Ammon's horn (tissue), 1 donor: ENCODE results near the gene GLE1.
"Not testable (repeated sequence)": the region's sequence is repeated elsewhere in the genome, so short reads cannot be mapped to it uniquely, and the experiment has no call there.

Experiments
- DNase-seq: peaks from one replicate; pipeline ENCODE4 v3.0.0-alpha.2; 2016; ENCODE audit warnings: low spot score

Gene GLE1

DNA sequence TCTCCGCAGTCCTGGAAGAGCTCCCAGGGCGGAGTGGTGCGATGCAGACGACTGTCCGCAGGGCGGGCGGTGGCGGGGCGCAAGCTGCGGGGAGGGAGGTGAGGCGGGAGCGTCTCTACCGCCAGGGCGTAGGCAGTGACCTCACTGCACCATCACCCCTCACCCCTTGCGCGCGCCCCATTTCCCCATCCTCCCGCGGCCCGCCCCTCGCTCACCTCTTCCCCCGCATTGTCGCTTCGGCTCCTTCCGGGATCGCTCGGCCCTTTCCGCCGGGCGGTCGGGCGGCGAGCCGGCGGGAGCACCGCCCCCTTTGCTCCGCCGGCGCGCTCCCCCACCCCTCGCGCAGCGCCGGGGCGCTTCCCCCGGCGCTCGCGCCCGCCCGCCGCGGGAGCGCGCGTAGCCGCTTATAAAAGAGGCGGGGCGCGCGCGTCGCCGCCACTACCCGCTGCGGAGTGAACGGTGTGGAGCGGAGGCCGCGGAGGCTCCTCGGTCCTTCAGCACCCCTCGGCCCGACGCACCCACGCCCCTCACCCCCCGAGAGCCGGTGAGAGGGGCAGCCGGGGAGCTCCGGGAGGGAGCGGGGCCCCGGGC lies 47.7 kb downstream of the GLE1 start, which contains the start of gene SPTAN1:
Gene SPTAN1, plus strand, starts transcription at position 435 of the 591 bp plus-strand sequence. CDS start 14,154 bp downstream, outside the sequence.
- DNase-seq: peak; percentile 92

DNA sequence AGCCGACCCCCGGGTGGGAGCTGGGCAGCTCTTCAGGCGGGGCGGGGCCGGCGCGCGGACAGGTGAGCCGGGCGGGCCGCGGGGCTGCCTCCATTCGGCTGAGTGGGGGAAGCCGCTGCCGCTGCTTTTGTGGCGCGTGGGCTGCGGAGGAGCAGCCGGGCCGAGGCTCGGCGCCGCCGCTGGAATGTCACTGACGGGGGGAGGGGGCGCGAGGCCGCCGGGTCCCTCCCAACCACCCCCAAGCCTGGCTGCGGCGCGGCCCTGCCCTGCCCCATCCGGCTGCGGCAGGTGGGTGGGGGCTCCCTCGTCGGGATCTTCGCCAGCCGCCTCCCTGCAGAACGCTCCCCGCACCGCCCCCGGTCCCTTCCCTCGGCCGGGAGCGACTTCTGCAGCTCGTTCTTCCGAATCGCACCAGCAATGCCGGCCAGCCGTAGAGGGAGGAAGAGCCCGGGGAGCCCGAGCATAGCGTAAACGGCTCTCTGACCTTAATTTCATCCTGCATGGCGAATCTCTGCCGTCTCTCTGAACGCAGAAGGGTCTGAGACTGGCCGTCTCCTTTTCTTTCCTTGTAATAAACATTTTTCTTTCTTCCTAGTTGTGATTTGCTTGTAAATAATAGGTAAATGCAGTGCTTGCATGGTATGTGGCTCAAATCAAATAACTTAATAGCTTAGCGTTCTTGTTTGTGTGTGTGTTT lies 48.4 kb downstream of the GLE1 start:
- DNase-seq: peak; percentile 63

DNA sequence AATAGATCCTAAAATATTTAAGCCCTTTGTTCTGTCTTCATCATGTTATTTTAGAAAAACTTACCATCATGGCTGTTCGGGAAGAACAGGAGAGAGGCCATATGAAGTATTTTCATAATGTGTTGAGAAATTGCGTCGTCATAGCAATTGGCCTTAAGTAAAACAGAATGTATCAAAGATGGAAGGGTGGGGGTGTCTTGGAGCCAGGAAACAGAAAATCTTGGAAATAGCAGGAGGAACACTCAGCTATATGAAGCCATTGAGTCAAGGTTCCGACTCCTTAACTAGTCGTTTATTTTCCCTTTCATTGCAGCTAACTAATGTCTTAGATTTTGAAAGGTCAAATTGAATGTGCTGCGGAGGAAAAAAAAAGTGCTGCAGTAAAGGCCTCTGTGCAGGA lies 49.2 kb downstream of the GLE1 start:
- DNase-seq: no peak

DNA sequence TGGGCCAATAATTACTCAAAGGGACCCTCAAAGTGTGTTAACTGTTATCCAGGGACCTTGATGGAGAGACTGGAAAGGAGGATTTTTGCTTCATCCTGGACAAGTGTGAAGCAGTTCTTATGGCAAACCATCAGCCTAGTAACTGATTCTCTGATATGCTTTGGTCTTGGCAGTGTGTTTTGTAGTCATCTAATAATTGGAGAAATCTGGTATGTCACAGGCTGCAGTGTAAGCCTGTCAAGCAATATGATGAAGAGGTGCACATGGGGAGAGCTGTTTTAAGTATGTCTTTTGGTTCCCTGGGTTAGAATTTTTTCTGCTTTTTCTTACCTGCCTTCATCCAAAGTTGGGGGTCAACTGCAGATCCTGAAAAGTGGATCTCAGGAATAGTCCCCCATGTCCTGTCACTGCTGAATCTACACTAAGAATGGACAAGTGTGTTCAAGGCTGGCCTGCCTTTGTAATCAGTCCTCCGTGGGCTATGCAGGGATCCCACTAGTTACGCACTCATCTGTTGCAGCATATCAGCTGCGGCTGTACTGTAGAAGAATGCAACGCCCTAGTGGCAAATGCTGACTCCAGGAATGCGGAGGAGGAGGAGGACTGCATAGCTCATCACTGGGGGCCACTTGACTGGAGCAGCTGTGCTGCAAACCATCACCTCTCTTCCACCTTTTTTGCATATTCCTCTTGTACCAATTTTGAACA lies 49.8 kb downstream of the GLE1 start:
- DNase-seq: peak; percentile 57

DNA sequence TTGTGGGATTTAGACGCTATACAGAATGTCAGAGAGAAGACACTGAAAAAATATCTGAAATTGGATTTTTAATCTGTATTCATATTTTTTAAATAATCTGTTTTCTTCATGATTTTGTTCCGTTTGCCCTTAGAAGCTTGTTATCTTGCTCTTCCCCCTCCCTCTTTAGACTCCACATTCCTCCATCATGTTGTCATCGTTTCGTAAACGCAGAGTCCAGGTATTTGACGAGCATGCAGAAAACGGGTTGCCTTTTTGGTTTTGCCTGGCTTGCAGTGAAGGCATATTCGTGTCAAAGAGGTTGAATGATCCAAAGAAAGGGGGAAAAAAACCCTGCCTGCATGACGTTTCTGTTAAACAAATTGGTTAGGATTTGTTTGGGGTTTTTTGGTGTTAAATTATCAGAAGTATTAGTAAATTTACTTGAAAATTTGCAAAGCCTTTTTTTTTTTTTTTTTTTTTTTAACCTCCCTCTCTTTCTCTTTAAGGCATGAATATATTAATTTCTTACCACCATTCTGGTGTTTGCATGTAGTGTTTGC lies 50.7 kb downstream of the GLE1 start:
- no peak for DNase-seq

DNA sequence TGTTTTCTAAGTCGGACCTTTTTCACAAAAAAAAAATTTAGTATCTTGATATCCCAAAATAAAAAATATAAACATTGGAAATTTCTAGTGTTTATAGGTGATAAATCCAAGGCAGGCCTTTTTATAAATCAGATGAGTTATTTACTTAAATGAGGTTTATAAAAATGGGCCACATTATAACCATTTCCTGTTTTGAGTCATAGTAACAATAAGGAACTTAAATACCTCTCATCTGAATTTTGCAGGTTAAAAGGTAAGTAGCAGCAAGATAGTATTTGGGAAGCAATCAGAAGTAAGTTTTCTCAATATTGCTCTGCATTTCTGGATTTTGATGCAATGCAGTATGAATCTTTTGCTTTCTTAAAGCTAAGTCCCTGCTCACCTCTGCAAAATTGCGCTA lies 51.8 kb downstream of the GLE1 start:
- DNase-seq: no peak

DNA sequence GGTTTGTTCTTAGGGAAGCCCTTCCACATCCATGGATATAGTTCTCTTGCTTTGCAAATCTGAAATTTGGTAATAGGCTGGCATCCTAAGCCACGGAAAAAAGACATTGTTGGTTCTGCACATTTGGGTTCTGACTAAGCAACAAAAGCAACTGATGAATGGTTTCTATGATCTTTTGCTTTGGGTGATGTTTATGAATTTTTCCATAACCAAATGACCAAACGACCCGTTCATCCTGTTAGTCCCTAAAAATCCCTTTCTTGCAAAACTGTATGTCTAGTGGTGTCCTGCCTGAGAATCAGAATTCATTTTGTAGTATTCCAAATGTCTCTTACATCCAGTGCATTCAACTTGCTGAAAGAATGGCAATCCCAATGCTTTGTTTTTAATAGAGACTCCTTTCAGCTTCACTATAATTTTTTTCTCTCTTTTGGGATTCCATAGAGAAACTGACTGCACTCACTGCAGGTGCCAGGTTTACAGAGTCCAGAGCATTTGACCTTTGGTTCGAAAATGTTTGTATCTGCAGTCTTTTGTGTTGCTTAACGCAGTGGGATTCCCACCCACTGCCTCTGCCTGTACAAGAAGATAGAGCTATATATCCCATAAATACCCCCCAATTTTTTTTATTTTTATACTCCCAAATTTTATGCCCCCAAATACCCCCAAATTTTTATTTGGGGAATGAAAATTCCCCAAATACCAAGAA lies 52.6 kb downstream of the GLE1 start:
- DNase-seq: no peak

DNA sequence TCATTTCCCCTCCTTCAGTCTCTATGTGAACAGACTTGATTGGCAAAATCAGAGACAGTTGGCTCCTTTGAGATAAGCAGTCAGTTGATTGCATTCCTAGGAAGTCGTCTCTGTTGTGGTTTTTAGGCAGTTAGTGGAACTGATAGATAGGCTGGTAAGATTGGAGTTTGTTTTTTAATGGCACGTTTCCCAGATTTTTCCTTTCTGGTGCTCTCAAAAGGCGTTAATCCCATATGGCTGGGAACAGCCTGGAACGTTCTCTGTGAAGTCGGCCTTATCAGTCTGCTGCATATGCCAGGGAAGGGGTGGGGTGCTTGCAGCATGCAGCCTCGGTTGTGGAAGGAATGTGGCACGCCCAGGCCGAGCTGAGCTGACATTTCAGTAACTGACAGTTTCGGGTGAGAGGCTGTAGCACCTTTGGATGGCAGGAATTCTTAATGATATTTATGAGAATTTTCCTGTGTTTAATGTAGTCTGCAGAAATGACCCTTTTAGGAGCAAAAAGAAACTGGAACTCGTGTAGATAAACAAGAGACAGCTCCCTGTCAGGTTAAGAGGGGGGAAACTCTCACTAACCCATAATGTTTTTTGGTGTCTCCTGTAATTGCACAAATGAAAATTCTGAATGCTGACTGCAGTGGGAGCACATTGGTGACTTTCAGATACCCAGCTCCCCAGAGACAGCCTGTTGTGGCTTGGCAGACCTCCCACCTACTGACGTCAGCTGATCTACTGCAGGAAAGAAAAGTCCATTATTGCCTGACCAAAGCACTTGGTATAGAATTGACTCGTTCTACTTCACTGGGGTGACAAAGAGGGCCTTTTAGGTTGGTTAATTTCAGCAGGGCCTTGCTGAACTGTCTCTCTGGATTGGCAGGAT lies 54.2 kb downstream of the GLE1 start:
- DNase-seq: peak; percentile 90

DNA sequence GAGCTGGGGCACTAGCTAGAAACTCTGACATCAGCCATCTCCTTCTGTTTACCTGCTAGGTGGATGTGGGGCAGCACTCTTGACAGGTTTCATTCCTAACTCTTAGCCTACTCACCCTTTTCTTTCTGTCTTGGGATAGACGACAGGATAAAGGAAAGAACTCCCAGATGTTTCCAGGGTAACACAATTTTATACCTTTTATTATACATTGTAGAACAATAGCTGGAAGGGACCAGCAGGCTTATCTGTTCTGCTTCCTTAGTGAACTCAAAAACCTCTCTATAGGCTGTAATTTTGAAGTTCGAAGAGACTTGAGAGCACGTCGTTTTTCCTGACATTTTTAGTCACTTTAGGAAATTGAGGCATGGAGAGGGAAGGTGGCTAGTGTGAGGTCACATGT lies 61.1 kb downstream of the GLE1 start:
- DNase-seq: no peak

DNA sequence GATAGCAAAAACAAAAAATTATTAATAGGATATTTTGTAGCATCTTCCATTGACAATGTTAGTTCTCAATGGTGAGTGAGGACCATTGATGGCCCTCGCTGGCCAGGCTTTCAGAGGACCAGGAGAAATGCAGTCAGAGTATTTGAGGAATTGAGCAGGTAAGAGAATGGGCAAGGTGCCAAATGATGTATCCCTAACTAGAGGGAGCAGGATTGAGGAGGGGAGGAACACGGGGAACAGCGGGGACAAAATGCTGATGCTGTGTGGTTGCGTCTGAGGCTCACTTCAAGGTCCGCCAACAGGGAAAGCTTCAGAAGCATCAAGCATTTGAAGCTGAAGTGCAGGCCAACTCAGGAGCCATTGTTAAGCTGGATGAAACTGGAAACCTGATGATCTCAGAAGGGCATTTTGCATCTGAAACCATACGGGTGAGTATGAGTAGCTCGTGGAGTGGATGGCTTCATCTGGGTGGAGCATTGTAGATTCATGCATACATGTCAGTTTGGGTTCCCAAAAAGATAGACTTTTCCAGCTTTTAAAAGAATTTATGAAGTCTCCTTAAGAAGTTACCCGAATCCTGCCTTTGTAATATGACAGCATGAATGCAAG lies 64.1 kb downstream of the GLE1 start:
- DNase-seq: no peak

DNA sequence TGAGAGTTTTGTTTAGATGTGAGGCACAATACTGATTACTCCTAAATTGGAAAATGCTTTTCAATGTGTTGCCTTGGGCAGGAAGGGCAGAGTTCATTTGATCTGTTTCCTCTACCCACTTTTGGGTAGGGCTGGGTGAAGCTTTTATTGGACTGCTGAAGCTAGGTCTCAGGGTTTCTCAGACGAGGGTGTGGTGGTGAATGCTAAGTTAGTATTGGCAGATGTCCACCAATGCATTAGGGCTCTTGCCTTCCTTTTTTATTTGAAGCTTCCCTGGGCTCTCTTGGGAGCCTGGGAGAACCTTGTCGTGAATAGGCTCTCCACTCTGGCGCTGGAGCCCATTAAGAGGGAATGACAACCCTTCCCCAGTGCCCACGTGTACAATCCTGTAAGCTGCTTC lies 71.0 kb downstream of the GLE1 start:
- peak; percentile 71 for DNase-seq

DNA sequence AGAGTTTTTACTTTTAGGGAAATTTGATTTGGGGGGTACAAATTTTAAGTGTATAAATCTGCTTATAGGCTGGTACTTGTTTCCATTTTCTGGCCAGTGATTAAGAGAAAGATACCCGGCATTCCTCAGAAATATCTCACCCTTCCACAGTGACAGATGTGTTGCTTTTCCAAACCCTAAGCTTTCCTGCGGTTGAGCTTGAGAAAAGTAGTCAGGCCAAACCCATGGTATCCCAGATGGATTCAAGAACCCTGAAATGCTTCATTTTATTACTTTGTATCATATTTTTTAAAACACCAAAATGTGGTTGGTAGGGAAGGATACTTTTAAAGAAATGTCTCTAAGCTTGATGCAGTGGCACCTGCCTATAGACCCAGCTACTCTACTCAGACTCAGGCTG lies 71.4 kb downstream of the GLE1 start:
- no peak for DNase-seq

DNA sequence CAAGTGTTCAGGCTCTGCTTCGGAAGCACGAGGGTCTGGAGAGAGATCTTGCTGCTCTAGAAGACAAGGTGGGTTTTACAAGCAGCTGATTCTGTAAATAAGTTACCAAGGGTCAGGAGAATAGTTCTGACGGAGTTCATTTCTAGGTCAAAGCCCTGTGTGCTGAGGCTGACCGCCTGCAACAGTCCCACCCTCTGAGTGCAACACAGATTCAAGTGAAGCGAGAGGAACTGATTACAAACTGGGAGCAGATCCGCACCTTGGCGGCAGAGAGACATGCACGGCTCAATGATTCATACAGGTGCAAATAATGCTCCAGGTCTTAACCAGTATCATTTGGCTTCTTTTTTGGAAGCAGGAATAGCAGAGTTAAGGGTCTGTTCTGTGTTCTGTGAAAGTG lies 72.7 kb downstream of the GLE1 start:
- DNase-seq: no peak

DNA sequence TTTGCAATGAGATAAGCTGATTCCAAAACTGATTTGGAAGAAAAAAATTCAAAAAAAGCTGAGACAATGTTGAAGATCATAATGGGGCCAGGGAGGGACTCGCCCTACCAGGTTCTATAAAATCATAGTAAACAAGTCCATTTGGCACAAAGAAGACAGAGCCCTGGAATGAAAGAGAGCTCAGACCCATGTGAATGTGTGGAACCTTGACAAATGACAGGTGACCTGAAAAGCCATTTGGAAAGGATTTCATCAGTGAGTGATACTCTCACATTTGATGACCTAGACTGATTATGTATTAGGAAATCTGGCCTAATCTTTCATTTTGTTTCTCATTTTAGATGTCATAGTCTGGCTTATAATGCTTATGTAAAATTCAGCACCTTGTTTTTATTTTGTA lies 74.7 kb downstream of the GLE1 start:
- DNase-seq: no peak

DNA sequence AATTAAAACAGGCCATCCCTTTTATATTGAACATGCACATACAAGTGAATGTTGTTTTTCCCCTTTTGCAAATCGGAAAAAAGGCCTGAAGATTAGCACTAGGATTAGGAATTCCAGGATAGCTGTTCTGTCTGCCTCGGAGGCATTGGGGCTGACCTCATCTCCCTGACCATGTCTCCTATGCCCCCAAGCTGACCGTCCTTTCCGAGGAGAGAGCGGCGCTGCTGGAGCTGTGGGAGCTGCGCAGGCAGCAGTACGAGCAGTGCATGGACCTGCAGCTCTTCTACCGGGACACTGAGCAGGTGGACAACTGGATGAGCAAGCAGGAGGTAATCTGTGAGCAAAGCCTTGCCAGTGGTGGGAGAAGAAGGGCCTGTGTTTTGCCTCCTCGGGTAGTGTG lies 76.2 kb downstream of the GLE1 start:
- DNase-seq: no peak

DNA sequence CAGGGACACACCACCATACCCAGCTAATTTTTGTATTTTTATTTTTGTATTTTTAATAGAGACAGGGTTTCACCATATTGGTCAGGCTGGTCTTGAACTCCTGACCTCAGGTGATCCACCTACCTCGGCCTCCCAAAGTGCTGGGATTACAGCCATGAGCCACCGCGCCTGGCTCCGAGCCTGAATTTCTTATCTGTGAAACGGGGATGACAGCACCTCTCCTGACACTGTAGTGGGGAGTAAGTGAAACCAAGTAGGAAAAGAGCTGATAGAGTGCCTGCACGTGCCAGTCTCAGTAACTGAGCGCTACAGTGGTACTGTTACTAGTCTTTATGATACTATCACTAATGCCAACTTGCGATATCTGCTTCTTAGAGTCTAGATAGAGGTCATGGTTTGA lies 80.6 kb downstream of the GLE1 start:
- DNase-seq: not testable (repeated sequence)

DNA sequence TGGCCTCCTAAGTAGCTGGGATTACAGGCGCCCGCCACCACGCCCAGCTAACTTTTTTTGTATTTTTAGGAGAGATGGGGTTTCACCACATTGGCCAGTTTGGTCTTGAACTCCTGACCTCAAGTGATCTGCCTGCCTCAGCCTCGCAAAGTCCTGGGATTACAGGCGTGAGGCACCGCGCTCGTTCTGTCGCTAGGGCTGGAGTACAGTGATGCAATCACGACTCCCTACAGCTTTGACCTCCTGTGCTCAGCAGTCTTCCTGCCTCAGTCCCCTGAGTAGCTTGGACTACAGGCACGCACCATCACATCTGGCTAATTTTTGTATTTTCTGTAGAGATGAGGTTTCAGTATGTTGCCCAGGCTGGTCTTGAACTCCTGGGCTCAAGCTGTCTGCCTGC lies 82.4 kb downstream of the GLE1 start:
- DNase-seq: not testable (repeated sequence)

DNA sequence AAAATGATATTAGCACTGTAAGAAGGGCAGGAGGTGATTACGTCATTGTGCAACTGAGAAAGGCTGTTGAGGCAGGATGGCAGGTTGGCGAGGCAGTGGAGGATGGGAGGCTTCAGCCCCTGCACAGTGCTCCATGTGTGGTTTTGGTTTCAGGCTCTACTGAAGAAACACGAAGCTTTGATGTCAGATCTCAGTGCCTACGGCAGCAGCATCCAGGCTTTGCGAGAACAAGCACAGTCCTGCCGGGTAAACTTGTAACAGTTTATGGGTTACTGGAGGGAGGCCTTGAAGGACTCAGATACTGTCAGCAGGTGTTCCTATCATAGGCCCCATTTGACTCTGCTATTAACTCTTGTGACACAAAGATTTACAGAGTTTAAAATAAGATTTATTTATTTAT lies 82.9 kb downstream of the GLE1 start:
- DNase-seq: peak; percentile 22

DNA sequence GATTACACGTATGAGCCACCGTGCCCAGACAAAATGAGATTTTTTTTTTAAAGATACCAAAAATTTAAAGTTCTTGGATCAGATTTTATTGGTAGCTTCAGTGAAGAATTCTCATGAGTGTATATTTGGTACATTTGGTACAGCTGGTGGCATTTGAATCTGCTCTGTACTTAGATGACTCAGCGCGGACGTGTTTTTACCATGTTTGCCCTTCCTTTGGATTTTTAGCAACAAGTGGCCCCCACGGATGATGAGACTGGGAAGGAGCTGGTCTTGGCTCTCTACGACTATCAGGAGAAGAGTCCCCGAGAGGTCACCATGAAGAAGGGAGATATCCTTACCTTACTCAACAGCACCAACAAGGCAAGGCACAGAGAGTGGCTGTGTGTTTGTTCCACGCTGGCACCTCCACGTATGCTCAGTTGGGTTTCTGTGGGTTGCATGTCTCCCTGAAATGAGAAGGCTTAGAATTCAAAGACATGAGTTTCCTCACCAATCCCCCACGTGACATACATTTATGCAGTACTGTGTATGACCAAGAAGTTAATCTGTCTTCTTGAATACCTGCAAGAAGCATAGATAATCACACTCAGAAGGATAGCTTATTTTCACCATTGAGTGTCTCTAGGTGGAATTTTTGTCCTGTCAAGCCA lies 84.2 kb downstream of the GLE1 start:
- peak; percentile 51 for DNase-seq
